PFSK-1 (cell line): Measurements from ENCODE around the gene RBBP4.

ENCODE experiments used
- POLR2AphosphoS5 ChIP-seq: IDR thresholded peaks from 2 replicates; pipeline ENCODE4 v1.6.1; 2012; ENCODE audit warnings: low read depth, mild to moderate bottlenecking, control low read depth, low read length, moderate library complexity
- REST ChIP-seq, 2 experiments: IDR thresholded peaks; 2 replicates each; pipeline versions ENCODE4 v1.6.1 to v1.8.0; 2011 to 2012; ENCODE audit warnings: low read depth in 2 of 2, low read length in 2 of 2, control low read depth in 1 of 2, inconsistent platforms in 1 of 2, mild to moderate bottlenecking in 1 of 2, moderate library complexity in 1 of 2; ENCODE audit not compliant: insufficient read depth in 1 of 2
- TAF1 ChIP-seq: IDR thresholded peaks from 2 replicates; pipeline ENCODE4 v1.6.1; 2012; ENCODE audit warnings: low read length, control low read depth, borderline replicate concordance; ENCODE audit not compliant: insufficient read depth

- TF ChIP-seq POLR2AphosphoS5 (no peak), REST (IDR thresholded peaks at IDR 0.05; ENCODE audit: insufficient read depth in 1 of 2, low read depth in 2 of 2, low read length in 2 of 2) (no peak), TAF1 (no peak)
These were observed 67.5 kb downstream of the RBBP4 start for GRCh38 chr1:32718527-32718926.
